Subcutaneous adipose tissue (tissue), 4 donors: Measurements from ENCODE around the gene CXADR. TPM values are rescaled to one million over a fixed set of nuclear protein-coding genes. Genes with fewer than 3 reads are reported as not detected.

Experiments
- CTCF ChIP-seq: fragments of 450-650 bp; IDR thresholded peaks from one replicate; pipeline ENCODE4 v1.5.1; 2016; ENCODE audit warnings: low read depth, mild to moderate bottlenecking, control low read depth, antibody characterized with exemption, moderate library complexity
- total RNA-seq, 4 donors: library from RNA; depleted of rRNA; stranded (reverse); fragments of >200 nt; gene quantifications; one replicate each; pipeline ENCODE4 v1.1.0, GENCODE V29; 2016

Gene CXADR
- 1 to 10 TPM in 2 of 4 donors, under 1 TPM in 1, not detected in 1; 0.22 to 4.9 (median 1.3) TPM for total RNA-seq

DNA sequence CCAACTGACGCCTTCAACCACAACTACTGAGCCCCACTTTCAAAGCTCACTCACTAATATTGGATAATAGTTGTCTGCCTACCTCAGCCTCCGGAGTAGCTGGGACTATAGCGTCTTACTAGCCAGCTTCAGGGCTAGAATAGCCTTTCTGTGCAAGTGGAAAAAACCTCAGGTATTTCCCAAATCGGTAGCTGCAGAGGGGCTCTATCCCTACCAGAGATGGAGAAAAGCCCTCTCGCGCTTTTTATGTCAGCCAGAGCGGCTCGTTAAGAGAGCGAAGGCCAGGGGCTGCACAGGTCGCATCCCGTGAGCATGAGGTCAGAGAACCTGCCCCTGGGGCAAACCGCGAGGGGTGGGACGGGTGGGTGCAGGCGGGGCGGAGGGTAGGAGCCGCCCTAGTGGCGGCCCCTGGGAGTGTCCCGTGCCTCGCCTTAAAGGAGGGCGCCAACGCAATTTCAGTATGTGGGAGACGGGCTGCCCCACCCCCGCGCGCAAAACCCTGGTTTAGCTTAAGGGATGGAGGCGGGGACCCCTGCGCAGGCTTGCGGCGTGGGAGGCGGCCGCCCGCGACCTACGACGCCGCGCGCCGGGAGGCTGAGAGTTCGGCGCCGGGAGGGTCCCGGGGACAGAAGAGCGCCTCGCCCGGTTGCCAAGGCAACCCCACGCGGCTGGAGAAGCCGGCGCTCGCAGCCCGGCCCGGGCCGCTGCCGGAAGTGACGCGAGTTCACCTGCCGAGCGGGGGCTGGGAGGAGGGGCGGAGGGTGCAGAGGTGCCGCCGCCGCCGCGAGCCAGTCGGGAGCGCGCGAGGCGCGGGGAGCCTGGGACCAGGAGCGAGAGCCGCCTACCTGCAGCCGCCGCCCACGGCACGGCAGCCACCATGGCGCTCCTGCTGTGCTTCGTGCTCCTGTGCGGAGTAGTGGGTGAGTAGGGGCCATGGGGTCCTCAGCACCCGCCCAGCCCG, at the start of gene CXADR:
TSS of gene CXADR (plus strand) at position 791 of the 961 bp plus-strand sequence. CDS start at position 878, 87 bp downstream.
- TF ChIP-seq CTCF, result no peak

GRCh38 chr21:17466166-17466565, 46.7 kb upstream of the CXADR start:
- no peak for TF ChIP-seq CTCF

DNA sequence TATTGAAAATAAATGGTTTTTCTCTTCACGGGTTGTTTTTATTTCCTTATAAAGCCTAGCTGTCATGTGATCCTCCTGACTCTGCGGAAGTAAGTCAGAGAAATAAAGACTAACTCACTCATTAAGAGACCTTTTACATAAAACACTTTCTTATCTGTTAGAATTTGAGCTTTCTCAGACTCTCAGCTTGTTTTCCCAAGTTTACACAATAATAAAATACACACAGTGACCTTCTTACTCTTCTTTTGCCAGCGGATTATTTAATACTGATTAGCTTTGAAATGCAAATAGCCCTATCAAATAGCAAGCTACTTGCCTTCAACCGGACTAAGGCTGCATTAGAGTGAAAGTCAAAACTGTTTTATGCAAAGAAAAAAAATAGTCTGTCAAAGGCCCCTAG, 45.5 kb upstream of the CXADR start:
- no peak for TF ChIP-seq CTCF

- TF ChIP-seq CTCF, result no peak
Observed at GRCh38 chr21:17467829-17468228, 45.0 kb upstream of the CXADR start.

GRCh38 chr21:17468698-17469097, 44.1 kb upstream of the CXADR start:
- no peak for TF ChIP-seq CTCF

DNA sequence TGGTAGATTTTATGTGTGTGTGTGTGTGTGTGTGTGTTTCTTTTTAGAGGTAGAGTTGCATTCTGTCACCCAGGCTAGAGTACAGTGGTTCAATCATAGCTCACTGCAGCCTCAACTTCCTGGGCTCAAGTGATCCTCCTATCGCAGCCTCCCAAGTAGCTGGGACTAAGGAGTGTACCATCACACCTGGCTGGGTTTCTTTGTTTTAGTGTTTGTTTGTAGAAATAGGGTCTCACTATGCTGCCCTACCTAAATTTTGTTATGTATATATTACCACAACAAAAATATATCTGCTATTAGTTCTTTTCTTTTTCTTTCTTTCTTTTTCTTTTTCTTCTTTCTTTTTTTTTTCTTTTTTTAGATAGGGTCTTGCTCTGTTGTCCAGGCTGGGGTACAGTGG, 43.1 kb upstream of the CXADR start:
- TF ChIP-seq CTCF, result no peak

DNA sequence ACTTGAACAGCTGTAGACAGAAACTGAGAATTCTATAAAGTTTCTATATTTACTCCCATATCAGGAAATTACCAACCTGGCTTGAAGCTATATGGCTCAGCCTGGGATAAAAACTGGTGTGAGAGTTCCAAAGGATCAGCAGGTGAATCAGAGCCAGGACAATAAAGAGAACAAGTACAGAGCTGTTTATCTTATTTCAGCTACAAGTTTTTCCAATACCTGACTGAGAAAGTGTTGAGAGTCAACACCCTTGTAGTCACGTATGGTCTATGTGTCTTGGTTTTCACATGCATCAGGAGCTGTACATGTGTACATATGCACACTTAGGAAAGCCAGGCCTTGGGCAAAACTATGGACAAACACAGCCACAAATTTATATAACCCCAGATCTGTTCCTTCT, 40.7 kb upstream of the CXADR start:
- TF ChIP-seq CTCF, result no peak
